GM12873 (cell line): ENCODE measurements around the gene CAPZA2.

Experiments used
- CTCF ChIP-seq: IDR thresholded peaks from 2 replicates; pipeline ENCODE4 v1.5.1; 2012; ENCODE audit warnings: low read depth, mild to moderate bottlenecking, moderate library complexity, low read length, control low read depth; ENCODE audit not compliant: insufficient read depth; ENCODE audit errors: missing control alignments

Gene CAPZA2

GRCh38 chr7:116861717-116862116, 670 bp upstream of the CAPZA2 start:
- no peak for TF ChIP-seq CTCF

GRCh38 chr7:116862951-116863670, 724 bp downstream of the CAPZA2 start:
- no peak for TF ChIP-seq CTCF

- TF ChIP-seq CTCF: no peak
Observed at GRCh38 chr7:116863936-116864500, 1.6 kb downstream of the CAPZA2 start.

GRCh38 chr7:116871061-116871700, 8.8 kb downstream of the CAPZA2 start:
- no peak for TF ChIP-seq CTCF

GRCh38 chr7:116872026-116872425, 9.6 kb downstream of the CAPZA2 start:
- TF ChIP-seq CTCF: no peak

GRCh38 chr7:116873619-116874018, 11.2 kb downstream of the CAPZA2 start:
- TF ChIP-seq CTCF: no peak

GRCh38 chr7:116876664-116877442, 14.5 kb downstream of the CAPZA2 start:
- TF ChIP-seq CTCF: no peak
